WTC11 (cell line): ENCODE measurements around the gene ZNF467.

Experiments
- FOXP1 ChIP-seq: sonication (generic); formaldehyde crosslinking; IDR thresholded peaks from 2 replicates; pipeline ENCODE4 v1.8.0; 2022; ENCODE audit warnings: missing genetic modification reagents, mild to moderate bottlenecking, moderate library complexity, borderline replicate concordance
- NFYB ChIP-seq: sonication (generic); formaldehyde crosslinking; conservative IDR thresholded peaks from 2 replicates; pipeline ENCODE4 v1.8.0; 2022; ENCODE audit warnings: low read depth, missing genetic modification reagents
- TEAD4 ChIP-seq: sonication (generic); formaldehyde crosslinking; IDR thresholded peaks from 2 replicates; pipeline ENCODE4 v1.8.0; 2022; ENCODE audit warnings: mild to moderate bottlenecking, missing genetic modification reagents
- ZNF138 ChIP-seq: sonication (generic); formaldehyde crosslinking; conservative IDR thresholded peaks from 2 replicates; pipeline ENCODE4 v1.8.1; 2022; ENCODE audit warnings: mild to moderate bottlenecking, moderate library complexity, missing genetic modification reagents
- ZNF317 ChIP-seq: sonication (generic); formaldehyde crosslinking; IDR thresholded peaks from 2 replicates; pipeline ENCODE4 v1.8.1; 2023; ENCODE audit warnings: low read depth, mild to moderate bottlenecking, moderate library complexity, missing genetic modification reagents, borderline replicate concordance
- TF ChIP-seq, protein P1 (sequence below): fragments of 200-600 bp; IDR thresholded peaks from 2 replicates; pipeline ENCODE4 v1.8.0; 2022; ENCODE audit warnings: antibody characterized with exemption
- TF ChIP-seq, protein P2 (sequence below): sonication (generic); formaldehyde crosslinking; IDR thresholded peaks from 2 replicates; pipeline ENCODE4 v1.8.1; 2023; ENCODE audit warnings: mild to moderate bottlenecking, missing genetic modification reagents, borderline replicate concordance
- TF ChIP-seq, protein P3 (sequence below): sonication (generic); formaldehyde crosslinking; IDR thresholded peaks from 2 replicates; pipeline ENCODE4 v1.8.1; 2023; ENCODE audit warnings: mild to moderate bottlenecking, missing genetic modification reagents

DNA sequence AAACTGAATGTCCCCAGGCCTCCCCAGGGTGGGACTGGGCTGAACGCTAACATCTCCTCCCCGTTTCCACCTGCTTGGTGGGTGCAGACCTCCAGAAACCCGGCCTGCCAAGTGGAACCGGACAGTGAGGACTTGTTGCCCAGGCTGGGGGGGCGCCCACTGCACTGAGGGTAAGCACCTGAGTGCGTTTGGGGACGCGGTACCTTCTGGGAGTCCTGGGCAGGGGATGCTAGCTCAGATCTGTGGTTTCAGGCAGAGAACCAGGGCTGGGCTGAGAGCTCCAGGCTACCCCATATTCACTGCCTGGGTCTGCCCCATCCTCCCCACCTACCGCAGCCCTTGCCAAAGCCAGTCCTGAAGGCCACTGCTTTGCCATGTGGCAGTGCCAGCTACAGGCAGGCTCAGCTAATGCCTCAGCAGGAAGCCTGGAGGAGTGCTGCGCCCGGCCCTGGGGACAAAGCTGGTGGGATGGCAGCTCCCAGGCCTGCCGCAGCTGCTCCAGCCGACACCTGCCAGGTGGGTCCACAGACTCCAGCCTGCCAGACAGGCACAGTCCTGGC is 3.5 kb upstream of the ZNF467 start:
- TF ChIP-seq, protein P1, sequence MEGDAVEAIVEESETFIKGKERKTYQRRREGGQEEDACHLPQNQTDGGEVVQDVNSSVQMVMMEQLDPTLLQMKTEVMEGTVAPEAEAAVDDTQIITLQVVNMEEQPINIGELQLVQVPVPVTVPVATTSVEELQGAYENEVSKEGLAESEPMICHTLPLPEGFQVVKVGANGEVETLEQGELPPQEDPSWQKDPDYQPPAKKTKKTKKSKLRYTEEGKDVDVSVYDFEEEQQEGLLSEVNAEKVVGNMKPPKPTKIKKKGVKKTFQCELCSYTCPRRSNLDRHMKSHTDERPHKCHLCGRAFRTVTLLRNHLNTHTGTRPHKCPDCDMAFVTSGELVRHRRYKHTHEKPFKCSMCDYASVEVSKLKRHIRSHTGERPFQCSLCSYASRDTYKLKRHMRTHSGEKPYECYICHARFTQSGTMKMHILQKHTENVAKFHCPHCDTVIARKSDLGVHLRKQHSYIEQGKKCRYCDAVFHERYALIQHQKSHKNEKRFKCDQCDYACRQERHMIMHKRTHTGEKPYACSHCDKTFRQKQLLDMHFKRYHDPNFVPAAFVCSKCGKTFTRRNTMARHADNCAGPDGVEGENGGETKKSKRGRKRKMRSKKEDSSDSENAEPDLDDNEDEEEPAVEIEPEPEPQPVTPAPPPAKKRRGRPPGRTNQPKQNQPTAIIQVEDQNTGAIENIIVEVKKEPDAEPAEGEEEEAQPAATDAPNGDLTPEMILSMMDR = no peak
- TF ChIP-seq ZNF317 (CRISPR knock-in tag) = no peak
- TF ChIP-seq FOXP1 (CRISPR knock-in tag) = no peak
- TF ChIP-seq, protein P2, sequence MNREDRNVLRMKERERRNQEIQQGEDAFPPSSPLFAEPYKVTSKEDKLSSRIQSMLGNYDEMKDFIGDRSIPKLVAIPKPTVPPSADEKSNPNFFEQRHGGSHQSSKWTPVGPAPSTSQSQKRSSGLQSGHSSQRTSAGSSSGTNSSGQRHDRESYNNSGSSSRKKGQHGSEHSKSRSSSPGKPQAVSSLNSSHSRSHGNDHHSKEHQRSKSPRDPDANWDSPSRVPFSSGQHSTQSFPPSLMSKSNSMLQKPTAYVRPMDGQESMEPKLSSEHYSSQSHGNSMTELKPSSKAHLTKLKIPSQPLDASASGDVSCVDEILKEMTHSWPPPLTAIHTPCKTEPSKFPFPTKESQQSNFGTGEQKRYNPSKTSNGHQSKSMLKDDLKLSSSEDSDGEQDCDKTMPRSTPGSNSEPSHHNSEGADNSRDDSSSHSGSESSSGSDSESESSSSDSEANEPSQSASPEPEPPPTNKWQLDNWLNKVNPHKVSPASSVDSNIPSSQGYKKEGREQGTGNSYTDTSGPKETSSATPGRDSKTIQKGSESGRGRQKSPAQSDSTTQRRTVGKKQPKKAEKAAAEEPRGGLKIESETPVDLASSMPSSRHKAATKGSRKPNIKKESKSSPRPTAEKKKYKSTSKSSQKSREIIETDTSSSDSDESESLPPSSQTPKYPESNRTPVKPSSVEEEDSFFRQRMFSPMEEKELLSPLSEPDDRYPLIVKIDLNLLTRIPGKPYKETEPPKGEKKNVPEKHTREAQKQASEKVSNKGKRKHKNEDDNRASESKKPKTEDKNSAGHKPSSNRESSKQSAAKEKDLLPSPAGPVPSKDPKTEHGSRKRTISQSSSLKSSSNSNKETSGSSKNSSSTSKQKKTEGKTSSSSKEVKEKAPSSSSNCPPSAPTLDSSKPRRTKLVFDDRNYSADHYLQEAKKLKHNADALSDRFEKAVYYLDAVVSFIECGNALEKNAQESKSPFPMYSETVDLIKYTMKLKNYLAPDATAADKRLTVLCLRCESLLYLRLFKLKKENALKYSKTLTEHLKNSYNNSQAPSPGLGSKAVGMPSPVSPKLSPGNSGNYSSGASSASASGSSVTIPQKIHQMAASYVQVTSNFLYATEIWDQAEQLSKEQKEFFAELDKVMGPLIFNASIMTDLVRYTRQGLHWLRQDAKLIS (CRISPR knock-in tag) = no peak
- no peak for TF ChIP-seq ZNF138 (CRISPR knock-in tag)
- TF ChIP-seq NFYB (CRISPR knock-in tag) = no peak
- TF ChIP-seq, protein P3, sequence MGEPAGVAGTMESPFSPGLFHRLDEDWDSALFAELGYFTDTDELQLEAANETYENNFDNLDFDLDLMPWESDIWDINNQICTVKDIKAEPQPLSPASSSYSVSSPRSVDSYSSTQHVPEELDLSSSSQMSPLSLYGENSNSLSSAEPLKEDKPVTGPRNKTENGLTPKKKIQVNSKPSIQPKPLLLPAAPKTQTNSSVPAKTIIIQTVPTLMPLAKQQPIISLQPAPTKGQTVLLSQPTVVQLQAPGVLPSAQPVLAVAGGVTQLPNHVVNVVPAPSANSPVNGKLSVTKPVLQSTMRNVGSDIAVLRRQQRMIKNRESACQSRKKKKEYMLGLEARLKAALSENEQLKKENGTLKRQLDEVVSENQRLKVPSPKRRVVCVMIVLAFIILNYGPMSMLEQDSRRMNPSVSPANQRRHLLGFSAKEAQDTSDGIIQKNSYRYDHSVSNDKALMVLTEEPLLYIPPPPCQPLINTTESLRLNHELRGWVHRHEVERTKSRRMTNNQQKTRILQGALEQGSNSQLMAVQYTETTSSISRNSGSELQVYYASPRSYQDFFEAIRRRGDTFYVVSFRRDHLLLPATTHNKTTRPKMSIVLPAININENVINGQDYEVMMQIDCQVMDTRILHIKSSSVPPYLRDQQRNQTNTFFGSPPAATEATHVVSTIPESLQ (CRISPR knock-in tag) = no peak
- TF ChIP-seq TEAD4 (CRISPR knock-in tag) = no peak
